Karpas-422 (cell line): ENCODE data around the gene NRM. TPM values are rescaled to one million over a fixed set of nuclear protein-coding genes. Genes with fewer than 3 reads are reported as not detected.
"Not testable (repeated sequence)": the region's sequence is repeated elsewhere in the genome, so short reads cannot be mapped to it uniquely, and the experiment has no call there.

Experiments
- DNase-seq: peaks from one replicate; pipeline ENCODE4 v3.0.0-alpha.2; 2015
- H2AFZ ChIP-seq: fragments of 200-600 bp; sonication (generic); 2 replicates; pipeline ENCODE4 v1.6.1; 2014; ENCODE audit warnings: antibody characterized with exemption, low read length, mixed read lengths
- H3K27ac ChIP-seq: fragments of 200-600 bp; sonication (generic); 2 replicates; pipeline ENCODE4 v1.5.1; 2014; ENCODE audit warnings: mild to moderate bottlenecking, low read length, moderate library complexity
- H3K27me3 ChIP-seq: fragments of 200-600 bp; sonication (generic); 2 replicates; pipeline ENCODE4 v1.6.1; 2014; ENCODE audit warnings: low read length, mixed read lengths
- H3K36me3 ChIP-seq: fragments of 200-600 bp; sonication (generic); 2 replicates; pipeline ENCODE4 v1.6.1; 2014; ENCODE audit warnings: low read length, mixed read lengths; ENCODE audit not compliant: insufficient read depth
- H3K4me1 ChIP-seq: fragments of 200-600 bp; sonication (generic); 2 replicates; pipeline ENCODE4 v1.6.1; 2014; ENCODE audit warnings: mild to moderate bottlenecking, low read length, mixed read lengths
- H3K4me2 ChIP-seq: fragments of 200-600 bp; sonication (generic); 2 replicates; pipeline ENCODE4 v1.6.1; 2014; ENCODE audit warnings: low read length, low read depth, mild to moderate bottlenecking; ENCODE audit not compliant: poor library complexity, severe bottlenecking
- H3K4me3 ChIP-seq: fragments of 200-600 bp; sonication (generic); 2 replicates; pipeline ENCODE4 v1.5.1; 2014; ENCODE audit warnings: mild to moderate bottlenecking, antibody characterized with exemption, low read length, mixed read lengths
- H3K79me2 ChIP-seq: fragments of 200-600 bp; sonication (generic); 2 replicates; pipeline ENCODE4 v1.6.1; 2014; ENCODE audit warnings: mild to moderate bottlenecking, low read length, mixed read lengths
- H3K9ac ChIP-seq: fragments of 200-600 bp; sonication (generic); 2 replicates; pipeline ENCODE4 v1.6.0; 2014; ENCODE audit warnings: low read length
- H3K9me2 ChIP-seq: fragments of 200-600 bp; sonication (generic), shearing (Covaris generic); replicated peaks from 2 replicates; pipeline ENCODE4 v1.6.0; 2014; ENCODE audit warnings: mild to moderate bottlenecking, low read length, moderate library complexity; ENCODE audit not compliant: insufficient read depth
- H3K9me3 ChIP-seq: fragments of 300-700, 200-600 bp; sonication (generic); 2 replicates; pipeline ENCODE4 v1.6.1; 2014; ENCODE audit warnings: low read length, mixed read lengths
- H4K20me1 ChIP-seq: fragments of 200-600 bp; sonication (generic); 2 replicates; pipeline ENCODE4 v1.6.1; 2014; ENCODE audit warnings: mild to moderate bottlenecking, antibody characterized with exemption, low read length, low read depth; ENCODE audit not compliant: insufficient read depth
- total RNA-seq: library from RNA; depleted of rRNA; stranded (reverse); fragments of >200 nt; shearing (Covaris generic); gene quantifications from 2 replicates; pipeline ENCODE4 v1.2.3, GENCODE V29; 2014; ENCODE audit warnings: low replicate concordance

The NRM gene
- total RNA-seq, 1 experiment from 2014 or later = 38.1 TPM

DNA sequence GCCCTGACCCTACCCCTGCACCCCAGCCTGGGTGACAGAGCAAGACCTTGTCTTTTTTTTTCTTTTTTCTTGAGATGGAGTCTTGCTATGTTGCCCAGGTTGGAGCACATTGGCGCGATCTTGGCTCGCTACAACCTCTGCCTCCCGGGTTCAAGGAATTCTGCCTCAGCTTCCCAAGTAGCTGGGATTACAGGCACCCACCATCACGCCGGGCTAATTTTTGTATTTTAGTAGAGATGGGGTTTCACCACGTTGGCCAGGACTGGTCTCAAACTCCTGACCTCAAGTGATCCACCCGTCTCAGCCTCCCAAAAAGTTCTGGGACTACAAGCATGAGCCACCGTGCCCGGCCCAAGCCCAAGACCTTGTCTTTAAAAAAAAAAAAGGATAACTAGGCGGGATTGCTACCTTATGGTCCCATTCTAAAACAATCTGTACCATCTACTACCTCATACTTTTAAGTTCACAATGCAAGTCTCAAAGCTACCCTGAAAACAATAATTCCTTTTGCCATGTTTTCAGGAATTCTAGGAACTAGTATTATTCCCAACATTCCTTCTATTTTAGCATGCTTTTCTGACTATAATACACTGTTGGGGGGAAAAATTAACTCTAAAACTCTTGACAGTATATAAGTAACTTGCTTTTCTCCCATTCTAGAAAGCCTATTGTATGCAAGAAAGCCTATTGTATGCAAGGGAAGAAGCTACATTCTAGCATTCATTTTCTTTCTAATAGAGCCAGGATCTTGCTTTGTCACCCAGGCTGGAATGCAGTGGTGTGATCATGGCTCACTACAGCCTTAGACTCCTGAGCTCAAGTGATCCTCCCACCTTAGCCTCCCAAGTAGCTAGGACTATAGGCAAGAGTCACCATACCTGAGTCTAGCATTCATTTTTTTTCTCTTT, 36.0 kb upstream of the NRM start:
- Histone ChIP-seq H3K4me3 (no peak overlapping the region), H3K9me3 (no peaks in the 10 kb centered on the region), H3K27me3 (no peaks in the 10 kb centered on the region), H3K4me1 (peaks cover 19% of the 10 kb centered on the region), H3K36me3 (peaks cover 38% of the 10 kb centered on the region), H4K20me1 (peaks cover 24% of the 10 kb centered on the region), H3K79me2 (peaks cover 17% of the 10 kb centered on the region), H3K9me2 (no peaks in the 10 kb centered on the region), H3K27ac (no peak overlapping the region), H3K4me2 (no peak overlapping the region), H3K9ac (no peak overlapping the region), H2AFZ (no peak overlapping the region)
- DNase-seq = peak; percentile 59

DNA sequence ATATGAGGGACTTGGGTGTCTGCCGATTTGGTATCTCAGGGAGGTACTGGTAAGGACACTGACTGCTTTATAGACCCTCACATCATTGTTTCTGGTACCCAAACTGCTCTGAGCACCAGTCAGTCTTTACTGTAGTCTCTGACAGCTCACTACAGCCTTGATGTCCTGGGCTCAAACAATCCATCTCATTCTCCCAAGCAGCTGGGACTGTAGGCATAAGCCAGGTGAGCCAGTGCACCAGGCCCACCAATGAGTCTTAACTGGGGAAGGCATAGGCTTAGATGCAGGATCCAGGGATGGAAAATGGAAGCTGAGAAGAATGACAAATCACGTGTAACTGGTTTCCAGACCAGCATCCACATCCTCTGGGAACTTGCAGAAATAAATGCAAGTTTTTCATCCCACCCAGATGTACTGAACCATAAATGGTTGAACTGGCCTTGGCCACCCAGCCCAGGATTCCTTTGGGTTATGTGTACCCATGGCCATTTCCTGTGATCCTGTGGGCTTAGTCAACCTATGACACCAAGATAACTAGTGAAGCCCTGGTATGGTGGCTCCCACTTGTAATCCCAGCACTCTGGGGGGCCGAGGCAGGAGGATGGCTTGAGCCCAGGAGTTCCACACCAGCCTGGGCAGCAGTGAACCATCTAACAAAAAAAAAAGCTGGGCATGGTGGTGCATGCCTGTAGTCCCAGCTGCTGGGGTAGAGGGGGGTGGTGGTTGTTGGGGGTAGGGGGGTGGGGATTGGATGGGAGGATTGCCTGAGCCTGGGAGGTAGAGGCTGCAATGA, 35.1 kb upstream of the NRM start:
- Histone ChIP-seq H3K36me3 (peaks cover 41% of the 10 kb centered on the region), H3K4me1 (peaks cover 17% of the 10 kb centered on the region), H3K9me3 (no peaks in the 10 kb centered on the region), H3K27ac (no peak overlapping the region; the same call in 1 of the 2 replicates), H3K4me3 (no peak overlapping the region), H3K9ac (no peak overlapping the region), H4K20me1 (peaks cover 27% of the 10 kb centered on the region), H3K79me2 (peaks cover 24% of the 10 kb centered on the region), H2AFZ (no peak overlapping the region), H3K4me2 (no peak overlapping the region), H3K9me2 (no peaks in the 10 kb centered on the region), H3K27me3 (no peaks in the 10 kb centered on the region)
- DNase-seq = peak; percentile 76

DNA sequence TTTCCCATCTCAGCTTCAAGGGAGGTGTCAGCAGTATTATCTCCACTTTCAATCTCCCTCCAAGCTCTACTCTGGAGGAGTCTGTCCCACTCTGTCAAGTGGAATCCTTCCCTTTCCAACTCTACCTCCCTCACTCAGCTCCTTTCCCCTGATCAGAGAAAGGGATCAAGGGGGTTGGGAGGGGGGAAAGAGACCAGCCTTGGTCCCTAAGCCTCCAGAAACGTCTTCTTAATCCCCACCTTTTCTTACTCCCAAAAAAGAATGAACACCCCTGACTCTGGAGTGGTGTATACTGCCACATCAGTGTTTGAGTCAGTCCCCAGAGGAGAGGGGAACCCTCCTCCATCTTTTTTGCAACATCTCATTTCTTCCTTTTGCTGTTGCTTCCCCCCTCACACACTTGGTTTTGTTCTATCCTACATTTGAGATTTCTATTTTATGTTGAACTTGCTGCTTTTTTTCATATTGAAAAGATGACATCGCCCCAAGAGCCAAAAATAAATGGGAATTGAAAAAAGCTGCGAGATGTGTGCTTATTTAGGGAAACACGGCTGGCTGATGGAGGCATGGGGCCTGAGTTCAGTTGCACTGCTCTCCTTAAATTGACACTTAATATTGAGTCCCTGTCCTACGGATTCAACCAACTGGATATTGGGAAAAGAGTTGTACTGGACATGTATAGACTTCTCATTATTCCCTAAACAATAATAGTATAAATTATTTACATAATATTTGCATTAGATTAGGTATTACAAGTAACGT, 34.3 kb upstream of the NRM start:
- no peaks in the 10 kb centered on the region for H3K9me2 ChIP-seq
- H3K4me3 ChIP-seq = no peak overlapping the region
- H3K27ac ChIP-seq = peak overlapping the region; percentile 38
- no peaks in the 10 kb centered on the region for H3K9me3 ChIP-seq
- peaks cover 32% of the 10 kb centered on the region for H3K79me2 ChIP-seq
- no peak overlapping the region for H2AFZ ChIP-seq
- H3K4me1 ChIP-seq = peaks cover 17% of the 10 kb centered on the region
- H3K27me3 ChIP-seq = no peaks in the 10 kb centered on the region
- no peak overlapping the region for H3K4me2 ChIP-seq
- peaks cover 27% of the 10 kb centered on the region for H4K20me1 ChIP-seq
- peak; percentile 70 for DNase-seq
- peaks cover 35% of the 10 kb centered on the region for H3K36me3 ChIP-seq
- no peak overlapping the region for H3K9ac ChIP-seq

DNA sequence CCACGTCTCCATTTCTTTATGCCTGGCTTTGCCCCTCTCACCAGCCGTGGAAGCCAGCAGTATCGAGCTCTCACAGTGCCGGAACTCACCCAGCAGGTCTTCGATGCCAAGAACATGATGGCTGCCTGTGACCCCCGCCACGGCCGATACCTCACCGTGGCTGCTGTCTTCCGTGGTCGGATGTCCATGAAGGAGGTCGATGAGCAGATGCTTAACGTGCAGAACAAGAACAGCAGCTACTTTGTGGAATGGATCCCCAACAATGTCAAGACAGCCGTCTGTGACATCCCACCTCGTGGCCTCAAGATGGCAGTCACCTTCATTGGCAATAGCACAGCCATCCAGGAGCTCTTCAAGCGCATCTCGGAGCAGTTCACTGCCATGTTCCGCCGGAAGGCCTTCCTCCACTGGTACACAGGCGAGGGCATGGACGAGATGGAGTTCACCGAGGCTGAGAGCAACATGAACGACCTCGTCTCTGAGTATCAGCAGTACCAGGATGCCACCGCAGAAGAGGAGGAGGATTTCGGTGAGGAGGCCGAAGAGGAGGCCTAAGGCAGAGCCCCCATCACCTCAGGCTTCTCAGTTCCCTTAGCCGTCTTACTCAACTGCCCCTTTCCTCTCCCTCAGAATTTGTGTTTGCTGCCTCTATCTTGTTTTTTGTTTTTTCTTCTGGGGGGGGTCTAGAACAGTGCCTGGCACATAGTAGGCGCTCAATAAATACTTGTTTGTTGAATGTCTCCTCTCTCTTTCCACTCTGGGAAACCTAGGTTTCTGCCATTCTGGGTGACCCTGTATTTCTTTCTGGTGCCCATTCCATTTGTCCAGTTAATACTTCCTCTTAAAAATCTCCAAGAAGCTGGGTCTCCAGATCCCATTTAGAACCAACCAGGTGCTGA, 33.3 kb upstream of the NRM start:
- Histone ChIP-seq H3K27ac (peak overlapping the region; percentile 38; the same call in 1 of the 2 replicates), H4K20me1 (peaks cover 27% of the 10 kb centered on the region), H3K79me2 (peaks cover 34% of the 10 kb centered on the region), H3K36me3 (peaks cover 30% of the 10 kb centered on the region), H3K4me1 (peaks cover 25% of the 10 kb centered on the region)
- H3K9ac ChIP-seq, H3K9me2 ChIP-seq, H3K4me2 ChIP-seq, H3K27me3 ChIP-seq, H3K9me3 ChIP-seq, H3K4me3 ChIP-seq, H2AFZ ChIP-seq: not testable (repeated sequence)
- DNase-seq = peak; percentile 60

DNA sequence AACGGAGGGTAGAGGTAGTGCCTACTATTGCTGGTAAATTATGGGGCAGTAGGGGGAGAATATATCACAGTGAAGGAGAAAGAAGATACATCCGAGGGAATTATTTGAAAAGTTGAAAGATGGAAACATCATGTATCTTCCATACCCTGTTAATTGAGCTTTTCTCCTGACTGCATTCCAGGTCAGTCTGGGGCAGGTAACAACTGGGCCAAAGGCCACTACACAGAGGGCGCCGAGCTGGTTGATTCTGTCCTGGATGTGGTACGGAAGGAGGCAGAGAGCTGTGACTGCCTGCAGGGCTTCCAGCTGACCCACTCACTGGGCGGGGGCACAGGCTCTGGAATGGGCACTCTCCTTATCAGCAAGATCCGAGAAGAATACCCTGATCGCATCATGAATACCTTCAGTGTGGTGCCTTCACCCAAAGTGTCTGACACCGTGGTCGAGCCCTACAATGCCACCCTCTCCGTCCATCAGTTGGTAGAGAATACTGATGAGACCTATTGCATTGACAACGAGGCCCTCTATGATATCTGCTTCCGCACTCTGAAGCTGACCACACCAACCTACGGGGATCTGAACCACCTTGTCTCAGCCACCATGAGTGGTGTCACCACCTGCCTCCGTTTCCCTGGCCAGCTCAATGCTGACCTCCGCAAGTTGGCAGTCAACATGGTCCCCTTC, 32.5 kb upstream of the NRM start:
- H3K9me2 ChIP-seq, H2AFZ ChIP-seq, DNase-seq, H3K9me3 ChIP-seq, H3K27me3 ChIP-seq: not testable (repeated sequence)
- Histone ChIP-seq H3K79me2 (peaks cover 42% of the 10 kb centered on the region), H3K4me3 (peak overlapping the region; percentile 98; the same call in 1 of the 2 replicates), H3K36me3 (peaks cover 30% of the 10 kb centered on the region), H3K27ac (peak overlapping the region; percentile 54; the same call in 1 of the 2 replicates), H3K4me1 (peaks cover 33% of the 10 kb centered on the region), H4K20me1 (peaks cover 27% of the 10 kb centered on the region), H3K9ac (peak overlapping the region; percentile 37), H3K4me2 (peak overlapping the region; percentile 93)

DNA sequence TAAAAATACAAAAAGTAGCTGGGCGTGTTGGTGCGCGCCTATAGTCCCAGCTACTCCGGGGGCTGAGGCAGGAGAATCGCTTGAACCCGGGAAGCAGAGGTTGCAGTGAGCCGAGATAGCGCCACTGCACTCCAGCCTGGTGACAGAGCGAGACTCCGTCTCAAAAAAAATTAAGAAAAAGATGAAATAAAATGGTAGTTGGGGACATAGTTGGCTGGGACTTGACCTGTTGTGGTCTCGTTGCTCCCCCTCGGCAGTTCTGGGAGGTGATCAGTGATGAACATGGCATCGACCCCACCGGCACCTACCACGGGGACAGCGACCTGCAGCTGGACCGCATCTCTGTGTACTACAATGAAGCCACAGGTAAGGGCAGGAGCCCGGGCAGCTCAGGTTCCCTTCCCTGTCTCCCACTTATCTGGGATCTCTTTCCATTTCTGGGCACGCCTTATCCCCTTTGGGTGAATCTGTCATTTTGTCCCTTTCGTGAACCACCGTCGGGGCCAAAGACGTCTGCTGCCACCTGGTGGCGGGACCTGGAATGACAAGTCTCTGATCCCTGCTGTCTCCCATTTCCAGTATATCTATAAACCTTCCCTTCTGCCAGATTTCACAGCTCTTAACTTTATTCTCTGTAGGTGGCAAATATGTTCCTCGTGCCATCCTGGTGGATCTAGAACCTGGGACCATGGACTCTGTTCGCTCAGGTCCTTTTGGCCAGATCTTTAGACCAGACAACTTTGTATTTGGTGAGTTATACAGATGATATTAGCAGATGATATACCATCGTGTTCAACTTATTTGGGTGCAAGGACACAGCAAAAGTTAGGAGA, 31.7 kb upstream of the NRM start:
- peaks cover 33% of the 10 kb centered on the region for H3K4me1 ChIP-seq
- peaks cover 47% of the 10 kb centered on the region for H3K79me2 ChIP-seq
- peak; percentile 90 for DNase-seq
- no peak overlapping the region for H2AFZ ChIP-seq
- no peaks in the 10 kb centered on the region for H3K9me3 ChIP-seq
- peak overlapping the region; percentile 93 for H3K4me2 ChIP-seq
- H3K4me3 ChIP-seq = peak overlapping the region; percentile 98
- peak overlapping the region; percentile 99 for H3K27ac ChIP-seq
- H3K9me2 ChIP-seq = no peaks in the 10 kb centered on the region
- peaks cover 27% of the 10 kb centered on the region for H4K20me1 ChIP-seq
- H3K27me3 ChIP-seq = no peaks in the 10 kb centered on the region
- H3K36me3 ChIP-seq = peaks cover 30% of the 10 kb centered on the region
- H3K9ac ChIP-seq = peak overlapping the region; percentile 96
